ENCODE data around the gene GPR17. TPM values are rescaled to one million over a fixed set of nuclear protein-coding genes. Genes with fewer than 3 reads are reported as not detected.

GPR17 gene
- total and polyA plus RNA-seq, 12 donors, result 0.22 to 16.5 (median 0.46) TPM; not detected in 4

DNA sequence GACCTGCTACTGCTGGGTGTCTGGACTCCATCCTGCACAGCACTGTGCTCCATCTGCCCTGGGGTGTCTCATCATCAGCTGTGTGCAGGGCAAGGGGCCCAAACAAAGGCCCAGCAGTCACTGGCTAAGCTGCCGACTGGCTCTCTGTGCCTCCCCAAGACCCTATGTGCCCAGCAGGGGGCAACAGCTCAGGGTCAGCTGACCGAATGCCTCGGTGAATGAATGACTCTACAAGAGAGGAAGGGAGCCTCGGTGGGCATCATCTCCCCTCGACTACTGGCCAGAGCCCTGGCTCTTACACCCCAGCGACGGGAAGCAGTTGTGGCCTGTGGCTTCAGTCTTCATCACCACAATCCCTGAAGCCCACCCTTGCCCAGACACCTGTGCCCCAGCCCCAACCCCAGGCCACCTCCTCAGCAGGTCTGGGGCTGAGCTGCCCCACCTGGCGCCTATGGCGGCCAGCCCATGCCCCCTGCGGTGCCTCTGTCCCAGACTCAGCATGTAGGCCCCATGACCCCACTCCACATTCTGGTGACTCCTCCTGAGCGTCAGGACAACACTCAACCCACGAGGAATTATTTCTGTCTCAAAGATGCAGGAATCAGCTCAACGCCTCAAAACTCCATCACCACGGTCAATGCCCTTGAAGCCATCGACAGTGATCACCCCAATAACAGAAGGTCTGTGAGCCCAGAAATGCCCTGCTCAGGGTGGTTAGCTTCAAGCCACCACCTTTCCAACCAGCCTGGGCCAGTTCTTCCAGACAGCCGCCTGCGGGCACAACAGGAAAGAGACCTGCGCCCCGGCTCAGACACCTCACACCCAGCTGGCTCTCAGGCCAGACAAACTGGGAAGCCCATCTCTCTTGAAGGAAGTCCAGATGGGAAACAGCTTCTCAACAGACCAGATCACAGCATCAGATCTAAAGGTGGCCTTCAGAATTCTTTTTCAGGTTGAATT lies 1.6 kb upstream of the GPR17 start:
- peaks cover 0 to 63% (median 5%) of the 10 kb centered on the region in 9 donors for H3K36me3 ChIP-seq
- no peaks in the 10 kb centered on the region for H3K27me3 ChIP-seq
- peaks cover 30 to 97% (median 69%) of the 10 kb centered on the region in 9 donors for H3K4me1 ChIP-seq
- H3K27ac ChIP-seq, result peak overlapping the region in 8 of 10 donors; percentile 39 to 95 (median 72)
- H3K9me3 ChIP-seq, result no peaks in the 10 kb centered on the region
- no peak for ATAC-seq
- H3K4me3 ChIP-seq, result no peak overlapping the region
- peak in 1 of 2 donors; percentile 8 for DNase-seq
- 83 to 84% methylated on average over 19 of the region's 19 CpGs for WGBS, 2 donors
- TF ChIP-seq, protein P1, sequence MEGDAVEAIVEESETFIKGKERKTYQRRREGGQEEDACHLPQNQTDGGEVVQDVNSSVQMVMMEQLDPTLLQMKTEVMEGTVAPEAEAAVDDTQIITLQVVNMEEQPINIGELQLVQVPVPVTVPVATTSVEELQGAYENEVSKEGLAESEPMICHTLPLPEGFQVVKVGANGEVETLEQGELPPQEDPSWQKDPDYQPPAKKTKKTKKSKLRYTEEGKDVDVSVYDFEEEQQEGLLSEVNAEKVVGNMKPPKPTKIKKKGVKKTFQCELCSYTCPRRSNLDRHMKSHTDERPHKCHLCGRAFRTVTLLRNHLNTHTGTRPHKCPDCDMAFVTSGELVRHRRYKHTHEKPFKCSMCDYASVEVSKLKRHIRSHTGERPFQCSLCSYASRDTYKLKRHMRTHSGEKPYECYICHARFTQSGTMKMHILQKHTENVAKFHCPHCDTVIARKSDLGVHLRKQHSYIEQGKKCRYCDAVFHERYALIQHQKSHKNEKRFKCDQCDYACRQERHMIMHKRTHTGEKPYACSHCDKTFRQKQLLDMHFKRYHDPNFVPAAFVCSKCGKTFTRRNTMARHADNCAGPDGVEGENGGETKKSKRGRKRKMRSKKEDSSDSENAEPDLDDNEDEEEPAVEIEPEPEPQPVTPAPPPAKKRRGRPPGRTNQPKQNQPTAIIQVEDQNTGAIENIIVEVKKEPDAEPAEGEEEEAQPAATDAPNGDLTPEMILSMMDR (IDR thresholded peaks at IDR 0.05), result peak in 5 of 9 donors; percentile 11 to 34 (median 21)
- intact Hi-C loops (cut with DNase I), result loop anchor here in 5 of 10 donors (5.0 to 10.0 kb wide), 4 partner anchors 33 to 120 kb away; partner anchors contain the start of genes IWS1 (in 1 of the 5) and LIMS2 (in 1 of the 5)

DNA sequence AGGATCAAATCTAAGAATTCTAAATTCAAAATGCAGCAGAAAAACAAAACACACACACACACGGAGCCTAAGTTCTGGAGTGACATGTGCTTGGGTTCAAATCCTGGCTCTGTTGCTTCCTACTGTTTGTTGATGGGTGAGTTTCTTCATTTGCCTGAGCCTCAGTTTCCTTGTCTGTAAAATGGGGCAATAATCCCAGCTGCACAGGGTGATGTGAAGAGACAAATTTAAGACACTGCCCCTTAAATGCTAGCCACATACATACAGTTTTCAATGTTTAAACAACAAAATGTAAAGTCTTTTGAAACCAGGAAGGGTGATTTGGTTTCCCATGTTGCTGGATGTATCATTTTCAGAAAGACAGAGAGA lies 943 bp upstream of the GPR17 start:
- ATAC-seq (no peak), DNase-seq (no peak)
- no peaks in the 10 kb centered on the region for H3K27me3 ChIP-seq
- H3K36me3 ChIP-seq, result peaks cover 0 to 57% (median under 1%) of the 10 kb centered on the region in 9 donors
- intact Hi-C loops (cut with DNase I), result loop anchor here in 4 of 10 donors (5.0 to 10.0 kb wide), 3 partner anchors 50 to 120 kb away; partner anchors contain the start of gene IWS1 (in 1 of the 4)
- TF ChIP-seq, protein P1 (IDR thresholded peaks at IDR 0.05), result no peak
- H3K27ac ChIP-seq, result peak overlapping the region in 5 of 10 donors; percentile 15 to 95 (median 67)
- H3K4me1 ChIP-seq, result peaks cover 37 to 97% (median 75%) of the 10 kb centered on the region in 9 donors
- H3K4me3 ChIP-seq, result no peak overlapping the region
- 79 to 81% methylated on average over 1 of the region's 1 CpG for WGBS, 2 donors
- no peaks in the 10 kb centered on the region for H3K9me3 ChIP-seq

DNA sequence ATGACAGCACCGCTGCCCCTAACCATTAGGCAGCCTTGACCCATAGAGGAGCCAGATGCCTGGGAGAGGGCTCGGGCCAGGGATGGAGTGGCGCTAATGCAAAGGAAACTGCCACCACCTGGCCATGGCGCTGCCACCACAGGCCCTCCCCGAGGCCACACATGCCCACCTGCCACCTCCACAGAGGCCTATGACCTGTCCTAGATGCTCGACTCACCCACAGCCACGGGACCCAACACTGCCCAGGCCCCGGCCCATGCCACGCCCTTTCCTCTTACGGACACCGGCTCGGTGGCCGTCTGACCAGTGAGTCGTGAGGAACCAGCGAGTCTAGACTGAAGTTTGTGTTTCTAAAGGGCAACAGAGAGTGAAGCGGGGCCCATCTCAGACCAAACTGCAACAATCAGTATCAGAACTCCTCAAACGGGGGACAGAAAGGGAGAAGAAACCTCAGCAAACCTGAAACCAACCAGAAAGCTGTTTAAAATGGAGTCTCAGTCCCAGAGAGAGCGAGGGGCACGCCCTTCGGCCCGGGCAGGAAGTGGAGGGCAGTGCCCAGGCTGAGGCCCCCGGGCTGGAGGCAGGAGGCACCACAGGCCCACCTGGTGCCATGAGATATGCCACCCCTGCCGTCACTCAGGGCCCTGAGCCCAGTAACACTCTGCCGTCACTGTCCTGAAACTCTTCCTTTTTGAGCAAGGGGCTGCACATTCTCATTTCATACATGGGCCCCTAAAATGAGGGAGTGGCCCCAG lies 711 bp downstream of the GPR17 start:
- Histone ChIP-seq H3K36me3 (peaks cover 0 to 52% (median 0%) of the 10 kb centered on the region in 9 donors), H3K4me1 (peaks cover 53 to 98% (median 84%) of the 10 kb centered on the region in 9 donors), H3K9me3 (no peaks in the 10 kb centered on the region), H3K27me3 (no peaks in the 10 kb centered on the region), H3K27ac (peak overlapping the region; percentile 40 to 81 (median 74)), H3K4me3 (no peak overlapping the region)
- peak in 3 of 8 donors; percentile 0 to 5 (median 4) for ATAC-seq
- WGBS, 2 donors, result 71 to 77% methylated on average over 24 of the region's 24 CpGs
- peak in 1 of 2 donors; percentile 15 for DNase-seq
- intact Hi-C loops (cut with DNase I), result loop anchor here in 4 of 10 donors (5.0 to 10.0 kb wide), 3 partner anchors 48 to 122 kb away; partner anchors contain the start of gene IWS1 (in 1 of the 4)
- TF ChIP-seq, protein P1 (IDR thresholded peaks at IDR 0.05), result no peak
